GM12874 (cell line): ENCODE data around the gene MRPS30.

Experiments
- TF ChIP-seq, protein P1 (sequence below): IDR thresholded peaks from 2 replicates; pipeline ENCODE4 v1.5.1; 2011; ENCODE audit warnings: low read depth, mild to moderate bottlenecking, control low read depth, low read length, moderate library complexity; ENCODE audit not compliant: insufficient read depth

MRPS30 gene

DNA sequence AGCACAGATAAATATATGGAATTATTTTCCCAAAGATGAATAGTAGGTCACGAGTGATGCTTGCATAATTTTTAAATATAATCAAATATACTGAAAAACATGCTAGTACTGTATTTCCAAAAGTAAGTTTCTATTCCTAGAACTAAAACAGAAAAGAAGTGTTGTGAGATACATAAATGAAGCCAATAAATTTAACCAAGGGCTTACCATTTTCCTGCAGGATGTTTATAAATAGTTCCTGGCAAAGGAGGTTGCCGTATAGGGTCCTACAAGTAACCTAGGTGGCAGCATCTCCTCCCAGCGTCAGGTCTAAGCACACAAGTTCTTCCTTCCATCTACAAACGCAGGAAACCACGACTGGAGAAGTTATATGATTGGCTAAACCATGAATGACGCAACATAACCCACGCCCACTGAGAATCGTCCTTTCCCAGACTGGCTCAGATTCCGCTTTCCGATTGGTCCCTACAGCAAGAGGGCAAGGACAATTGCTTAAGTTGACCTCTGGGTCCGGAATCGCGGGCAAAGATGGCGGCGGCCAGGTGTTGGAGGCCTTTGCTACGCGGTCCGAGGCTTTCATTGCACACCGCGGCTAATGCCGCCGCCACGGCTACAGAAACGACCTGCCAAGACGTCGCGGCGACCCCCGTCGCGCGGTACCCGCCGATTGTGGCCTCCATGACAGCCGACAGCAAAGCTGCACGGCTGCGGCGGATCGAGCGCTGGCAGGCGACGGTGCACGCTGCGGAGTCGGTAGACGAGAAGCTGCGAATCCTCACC, at the start of gene MRPS30:
MRPS30 (plus strand) TSS at position 513 of the 780 bp plus-strand sequence; CDS start at position 529, 16 bp downstream.
- TF ChIP-seq, protein P1, sequence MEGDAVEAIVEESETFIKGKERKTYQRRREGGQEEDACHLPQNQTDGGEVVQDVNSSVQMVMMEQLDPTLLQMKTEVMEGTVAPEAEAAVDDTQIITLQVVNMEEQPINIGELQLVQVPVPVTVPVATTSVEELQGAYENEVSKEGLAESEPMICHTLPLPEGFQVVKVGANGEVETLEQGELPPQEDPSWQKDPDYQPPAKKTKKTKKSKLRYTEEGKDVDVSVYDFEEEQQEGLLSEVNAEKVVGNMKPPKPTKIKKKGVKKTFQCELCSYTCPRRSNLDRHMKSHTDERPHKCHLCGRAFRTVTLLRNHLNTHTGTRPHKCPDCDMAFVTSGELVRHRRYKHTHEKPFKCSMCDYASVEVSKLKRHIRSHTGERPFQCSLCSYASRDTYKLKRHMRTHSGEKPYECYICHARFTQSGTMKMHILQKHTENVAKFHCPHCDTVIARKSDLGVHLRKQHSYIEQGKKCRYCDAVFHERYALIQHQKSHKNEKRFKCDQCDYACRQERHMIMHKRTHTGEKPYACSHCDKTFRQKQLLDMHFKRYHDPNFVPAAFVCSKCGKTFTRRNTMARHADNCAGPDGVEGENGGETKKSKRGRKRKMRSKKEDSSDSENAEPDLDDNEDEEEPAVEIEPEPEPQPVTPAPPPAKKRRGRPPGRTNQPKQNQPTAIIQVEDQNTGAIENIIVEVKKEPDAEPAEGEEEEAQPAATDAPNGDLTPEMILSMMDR: 0 out of 2 replicates have a peak, but pooled peaks have one; percentile 31

DNA sequence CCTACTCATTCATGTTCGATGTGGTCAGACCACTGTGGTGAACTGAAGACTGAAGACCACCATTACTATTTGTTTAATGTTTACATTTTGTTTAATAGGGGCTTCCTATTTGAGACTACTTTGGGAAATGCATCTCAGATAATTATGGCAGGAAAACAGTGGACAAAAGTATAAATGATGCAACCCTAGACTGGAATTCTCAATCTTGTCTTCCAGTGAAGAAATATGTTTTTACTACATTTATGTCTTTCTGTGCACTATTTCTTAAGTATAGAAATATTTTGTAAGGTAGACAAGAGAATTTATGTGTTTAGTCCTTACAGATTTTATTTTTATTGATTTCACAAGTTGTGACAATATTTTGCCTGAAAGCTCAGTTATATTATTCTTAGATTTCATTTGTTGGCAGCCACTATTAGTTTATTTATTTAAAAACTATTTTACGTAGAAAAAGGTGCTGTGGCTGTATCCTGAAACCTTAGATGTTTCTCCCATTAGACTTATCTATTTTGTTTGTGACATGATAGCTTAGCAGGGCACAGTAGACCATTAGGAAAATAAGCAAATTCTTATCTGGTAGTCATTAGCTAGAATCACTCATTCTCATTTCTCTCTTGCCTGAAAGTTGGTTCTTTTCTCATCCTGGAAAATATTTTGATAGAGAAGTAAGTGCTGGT, 39.4 kb upstream of the MRPS30 start:
- TF ChIP-seq, protein P1: no peak

DNA sequence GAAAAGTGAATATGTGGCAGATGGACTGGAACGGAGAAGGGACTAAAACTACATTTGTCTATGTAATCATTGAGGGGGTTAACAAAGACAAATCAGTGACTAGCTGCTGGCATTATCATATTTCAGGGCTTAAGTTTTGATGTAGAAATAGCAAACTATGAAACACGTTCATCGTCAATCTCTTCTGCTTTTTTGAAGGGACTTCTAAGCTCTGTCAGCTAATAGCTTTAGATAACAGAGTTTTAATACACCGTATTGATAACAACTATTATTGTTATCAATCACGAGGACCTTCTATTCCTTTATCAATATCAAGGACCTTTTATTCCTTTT, 38.9 kb upstream of the MRPS30 start:
- TF ChIP-seq, protein P1: no peak

DNA sequence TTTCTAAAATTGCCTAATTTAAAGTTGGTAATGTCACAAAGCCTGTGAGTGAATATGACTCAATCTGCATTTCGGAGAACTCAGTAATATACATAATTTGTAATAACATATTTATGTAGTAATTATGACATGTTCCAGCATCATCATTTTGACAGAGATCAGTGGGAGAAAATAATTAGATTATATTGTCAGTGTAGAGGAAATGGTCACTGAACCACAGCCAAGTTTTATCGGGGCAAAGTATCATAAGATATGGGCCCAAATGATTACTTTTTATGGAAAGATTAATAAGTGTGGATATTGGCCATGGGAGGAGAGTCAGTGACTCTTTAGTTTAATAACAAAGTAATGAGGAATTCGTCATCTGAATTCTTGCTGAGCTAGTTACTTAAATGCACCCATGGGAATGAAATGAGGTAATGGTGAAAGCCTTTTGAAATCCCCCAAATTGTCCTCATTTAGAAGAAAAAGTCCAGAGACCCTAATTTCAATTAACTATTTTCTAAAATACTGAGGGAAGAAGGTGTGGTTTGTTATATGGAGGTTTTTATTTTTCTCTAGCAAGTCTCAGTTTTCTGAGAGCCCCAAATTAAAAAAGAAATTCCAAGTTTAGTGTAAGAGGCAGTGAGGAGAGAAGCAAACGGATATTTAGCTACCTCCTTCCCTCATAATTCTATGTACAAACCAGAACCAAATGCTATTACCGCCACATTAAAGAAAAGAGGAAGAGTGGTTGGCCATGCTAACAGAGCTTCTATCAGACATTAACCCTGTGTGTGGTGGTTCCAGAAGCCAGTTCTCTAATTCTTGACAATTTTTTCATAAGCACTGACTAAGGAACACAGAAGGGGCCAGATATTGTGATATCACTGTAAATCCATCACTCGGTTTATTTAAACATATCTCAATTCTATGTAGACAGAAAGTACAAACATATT, 37.7 kb upstream of the MRPS30 start:
- TF ChIP-seq, protein P1: no peak

DNA sequence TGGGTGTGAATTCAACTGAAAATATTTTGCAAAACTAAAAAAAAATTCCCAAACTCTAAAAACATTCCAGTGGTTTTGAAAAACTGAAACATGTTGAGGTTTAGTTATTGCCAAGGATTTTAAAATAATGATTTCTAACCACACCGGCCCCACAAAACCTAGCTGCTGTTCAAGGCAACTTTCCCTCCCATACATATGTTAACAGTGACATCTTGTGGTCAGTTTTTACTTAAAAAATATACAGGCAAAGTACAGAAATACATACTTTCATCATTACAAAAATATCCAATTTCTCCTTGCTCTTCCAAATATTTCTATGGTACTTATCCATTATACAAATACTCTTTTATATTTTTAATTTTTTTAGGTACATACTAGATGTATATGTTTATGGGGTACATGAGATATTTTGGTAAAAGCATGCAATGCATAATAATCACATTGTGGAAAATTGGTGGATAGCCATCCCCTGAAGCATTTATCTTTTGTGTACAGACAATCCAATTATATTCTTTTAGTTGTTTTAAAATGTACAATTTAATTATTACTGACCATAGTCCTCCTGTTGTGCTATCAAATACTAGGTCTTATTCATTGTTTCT, 34.4 kb upstream of the MRPS30 start:
- TF ChIP-seq, protein P1: 0 out of 2 replicates have a peak, but pooled peaks have one; percentile 7

DNA sequence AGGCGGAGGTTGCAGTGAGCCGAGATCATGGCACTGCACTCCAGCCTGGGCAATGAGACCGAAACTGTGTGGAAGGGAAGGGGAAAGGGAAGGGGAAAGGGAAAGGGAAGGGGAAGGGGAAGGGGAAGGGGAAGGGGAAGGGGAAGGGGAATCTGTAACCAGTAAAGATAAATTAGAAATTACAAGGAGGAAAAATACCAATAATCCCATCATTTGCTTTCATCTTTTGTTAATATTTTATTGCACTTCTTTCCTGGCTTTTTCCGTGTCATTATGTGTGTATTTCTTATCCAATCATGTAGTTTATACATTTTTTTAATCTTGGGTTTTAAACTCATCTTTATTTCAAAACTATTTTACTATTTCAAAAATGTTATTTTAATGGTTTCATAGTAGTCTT, 29.6 kb upstream of the MRPS30 start:
- TF ChIP-seq, protein P1: no peak
